Measurements from ENCODE around the gene IST1. TPM values are rescaled to one million over a fixed set of nuclear protein-coding genes. Genes with fewer than 3 reads are reported as not detected.

The IST1 gene
- total and polyA plus RNA-seq, 10 of the 15 experiments (the other 5 are each of a cell fraction or from before 2014, with no cell fraction given) = 97.3 to 293 (median 138) TPM

- Histone ChIP-seq H2AFZ (ENCODE audit: control insufficient read depth, low read depth, low read length) (no peak overlapping the region), H3K9me3 (replicated peaks; ENCODE audit: control insufficient read depth, insufficient read depth, low read length) (no peaks in the 10 kb centered on the region), H3K4me2 (ENCODE audit: control insufficient read depth, insufficient read depth) (no peak overlapping the region), H3K79me2 (ENCODE audit: control insufficient read depth, insufficient read depth, low read length) (peaks cover 6% of the 10 kb centered on the region), H3K4me1 (ENCODE audit: control insufficient read depth, insufficient read depth, low read length) (peaks cover 7% of the 10 kb centered on the region), H3K4me3 (no peak overlapping the region), H4K20me1 (ENCODE audit: control insufficient read depth, insufficient read depth) (no peaks in the 10 kb centered on the region), H3K27ac (ENCODE audit: control insufficient read depth, insufficient read depth) (no peak overlapping the region), H3K9ac (ENCODE audit: control insufficient read depth, insufficient read depth, low read length) (no peak overlapping the region), H3K36me3 (ENCODE audit: control insufficient read depth in 2 of 2, insufficient read depth in 2 of 2, low read length in 1 of 2) (peaks cover 7 to 13% of the 10 kb centered on the region in 2 experiments; a peak in 3 of 4 replicates), H3K27me3 (replicated peaks in 1 of 2; ENCODE audit: control insufficient read depth in 2 of 2, insufficient read depth in 2 of 2, low read length in 1 of 2) (no peaks in the 10 kb centered on the region)
- SMC1A ChIA-PET (ENCODE audit: uncharacterized antibody, unreplicated experiment) = interaction anchor here (1.2 kb wide), 1 partner anchor 11 kb away, joined by 3 read pairs; no protein-coding TSS in a partner anchor
- ATAC-seq (no peak), DNase-seq (ENCODE audit: low read depth, low spot score) (no peak), FAIRE-seq (no peak)
- in situ Hi-C loops (cut with MboI) = no loop called here
- no TSS peak for BruUV-seq (replicated peaks)
- RAD21 ChIA-PET (ENCODE audit: unreplicated experiment) = no interaction called here
- TF ChIP-seq, protein P1, sequence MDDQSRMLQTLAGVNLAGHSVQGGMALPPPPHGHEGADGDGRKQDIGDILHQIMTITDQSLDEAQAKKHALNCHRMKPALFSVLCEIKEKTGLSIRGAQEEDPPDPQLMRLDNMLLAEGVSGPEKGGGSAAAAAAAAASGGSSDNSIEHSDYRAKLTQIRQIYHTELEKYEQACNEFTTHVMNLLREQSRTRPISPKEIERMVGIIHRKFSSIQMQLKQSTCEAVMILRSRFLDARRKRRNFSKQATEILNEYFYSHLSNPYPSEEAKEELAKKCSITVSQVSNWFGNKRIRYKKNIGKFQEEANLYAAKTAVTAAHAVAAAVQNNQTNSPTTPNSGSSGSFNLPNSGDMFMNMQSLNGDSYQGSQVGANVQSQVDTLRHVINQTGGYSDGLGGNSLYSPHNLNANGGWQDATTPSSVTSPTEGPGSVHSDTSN (IDR thresholded peaks at IDR 0.05; ENCODE audit: insufficient replicate concordance, low read depth, low read length) = no peak
- 0 out of 2 replicates have a peak, but pooled peaks have one; percentile 25 for TF ChIP-seq POLR2AphosphoS2 (IDR thresholded peaks at IDR 0.05; ENCODE audit: low read depth, low read length)
- no peak for TF ChIP-seq EED (IDR thresholded peaks at IDR 0.05; ENCODE audit: low read depth)
- no peak for TF ChIP-seq SIN3A (IDR thresholded peaks at IDR 0.05; ENCODE audit: low read depth, low read length)
- TF ChIP-seq CBFB (IDR thresholded peaks at IDR 0.05; ENCODE audit: low read depth) = no peak
- no peak for TF ChIP-seq EP300 (IDR thresholded peaks at IDR 0.05; ENCODE audit: borderline replicate concordance in 1 of 2, control insufficient read depth in 1 of 2, low read depth in 2 of 2, low read length in 2 of 2)
- POLR2A ChIA-PET = no interaction called here
- 93% methylated on average over 32 of the region's 32 CpGs for WGBS (ENCODE audit: insufficient coverage, insufficient replicate concordance, low lambda C conversion rate, missing lambda C conversion rate)
- intact Hi-C loops (cut with micrococcal nuclease; ENCODE audit: unreplicated experiment) = no loop called here
- CTCF ChIA-PET = no interaction called here
Observed at GRCh38 chr16:71859762-71860521, 35.4 kb upstream of the IST1 start.

Measured in GM12878 (cell line).